Loucy (cell line): ENCODE results near the gene CD27.

Experiments used
- CTCF ChIP-seq: fragments of 200-600 bp; sonication (generic); conservative IDR thresholded peaks from 2 replicates; pipeline ENCODE4 v1.5.1; 2014; ENCODE audit warnings: mild to moderate bottlenecking, antibody characterized with exemption, low read length
- EZH2phosphoT487 ChIP-seq: fragments of 200-600 bp; IDR thresholded peaks from 2 replicates; pipeline ENCODE4 v1.6.1; 2018; ENCODE audit warnings: antibody characterized with exemption, mild to moderate bottlenecking, moderate library complexity, borderline replicate concordance

GRCh38 chr12:6407236-6407954 lies 37.4 kb upstream of the CD27 start:
- TF ChIP-seq CTCF: no peak
- no peak for TF ChIP-seq EZH2phosphoT487
